HepG2 (cell line): Measurements from ENCODE around the gene PARP15. TPM values are rescaled to one million over a fixed set of nuclear protein-coding genes. Genes with fewer than 3 reads are reported as not detected.

ENCODE experiments used
- CENPBD1 ChIP-seq: sonication (generic); formaldehyde crosslinking; IDR thresholded peaks from 2 replicates; pipeline ENCODE4 v1.8.0; 2022; ENCODE audit warnings: missing genetic modification reagents, low read depth, mild to moderate bottlenecking, borderline replicate concordance
- FLYWCH1 ChIP-seq: sonication (generic); formaldehyde crosslinking; IDR thresholded peaks from 2 replicates; pipeline ENCODE4 v1.8.1; 2023; ENCODE audit warnings: mild to moderate bottlenecking, missing genetic modification reagents
- KDM5A ChIP-seq: fragments of 200-600 bp; sonication (generic); IDR thresholded peaks from 2 replicates; pipeline ENCODE4 v1.7.0; 2018; ENCODE audit warnings: antibody characterized with exemption, mild to moderate bottlenecking, low read length, borderline replicate concordance
- NFKBIZ ChIP-seq: IDR thresholded peaks from 2 replicates; pipeline ENCODE4 v1.6.1; 2018; ENCODE audit warnings: missing genetic modification reagents, missing compliant biosample characterization
- PRPF4 ChIP-seq: fragments of 200-400 bp; formaldehyde crosslinking; IDR thresholded peaks from 2 replicates; pipeline ENCODE4 v1.6.1; 2016; ENCODE audit warnings: low read length, low read depth; ENCODE audit not compliant: poor library complexity, severe bottlenecking
- REST ChIP-seq, 2 experiments: IDR thresholded peaks; 2 replicates each; pipeline ENCODE4 v1.6.1; 2011 to 2012; ENCODE audit warnings: low read length in 2 of 2, borderline replicate concordance in 1 of 2, low read depth in 1 of 2, mild to moderate bottlenecking in 1 of 2, moderate library complexity in 1 of 2
- SETDB1 ChIP-seq: sonication (generic); formaldehyde crosslinking; IDR thresholded peaks from 2 replicates; pipeline ENCODE4 v1.5.1; 2020; ENCODE audit warnings: missing genetic modification reagents, mild to moderate bottlenecking, borderline replicate concordance
- TCF12 ChIP-seq, 2 experiments: fragments of 450-650 bp in 1 of 2; sonication (generic) in 1 of 2; formaldehyde crosslinking in 1 of 2; IDR thresholded peaks; 2 replicates each; pipeline versions ENCODE4 v1.6.1 to v1.8.0; 2017 to 2022; ENCODE audit warnings: antibody characterized with exemption in 1 of 2, mild to moderate bottlenecking in 1 of 2, missing genetic modification reagents in 1 of 2, moderate library complexity in 1 of 2
- TSC22D2 ChIP-seq: sonication (generic); formaldehyde crosslinking; IDR thresholded peaks from 2 replicates; pipeline ENCODE4 v1.5.1; 2020; ENCODE audit warnings: missing genetic modification reagents, mild to moderate bottlenecking, borderline replicate concordance
- ZFP37 ChIP-seq: sonication (generic); formaldehyde crosslinking; IDR thresholded peaks from 2 replicates; pipeline ENCODE4 v1.4.0; 2020; ENCODE audit warnings: missing genetic modification reagents, borderline replicate concordance
- ZNF12 ChIP-seq: sonication (generic); formaldehyde crosslinking; IDR thresholded peaks from 2 replicates; pipeline ENCODE4 v1.5.0; 2020; ENCODE audit warnings: missing genetic modification reagents
- ZNF766 ChIP-seq: sonication (generic); formaldehyde crosslinking; IDR thresholded peaks from 2 replicates; pipeline ENCODE4 v1.5.0; 2020; ENCODE audit warnings: missing genetic modification reagents, borderline replicate concordance
- ZNF816 ChIP-seq: sonication (generic); formaldehyde crosslinking; IDR thresholded peaks from 2 replicates; pipeline ENCODE4 v1.8.0; 2022; ENCODE audit warnings: missing genetic modification reagents, mild to moderate bottlenecking, borderline replicate concordance
- polyA plus RNA-seq, 8 experiments: library from polyadenylated mRNA; depleted of rRNA in 3 of 8; stranded (reverse) in 7 of 8; unstranded in 1 of 8; fragments of >200 nt; fragmentation: Illumina TruSeq in 4 of 8; extraction: Trizol in 4 of 8; gene quantifications; 2 replicates each; pipeline versions ENCODE4 v1.2.1 to v1.2.3, GENCODE V29; 2011 to 2016; ENCODE audit warnings: low read depth in 4 of 8, missing spikeins in 1 of 8, mixed read lengths in 1 of 8; ENCODE audit not compliant: insufficient read depth in 1 of 8
- total RNA-seq, 5 experiments: library from RNA; depleted of rRNA; stranded (reverse); fragments of >200 nt; fragmentation: Illumina TruSeq; extraction: Trizol; gene quantifications; 2 replicates each; pipeline ENCODE4 v1.2.3, GENCODE V29; 2016; ENCODE audit warnings: low read depth in 1 of 5
- TF ChIP-seq, protein P1 (sequence below): sonication (generic); formaldehyde crosslinking; IDR thresholded peaks from 2 replicates; pipeline ENCODE4 v1.5.0; 2020; ENCODE audit warnings: mild to moderate bottlenecking, missing genetic modification reagents
- TF ChIP-seq, protein P2 (sequence below): sonication (generic); formaldehyde crosslinking; IDR thresholded peaks from 2 replicates; pipeline ENCODE4 v1.8.1; 2023; ENCODE audit warnings: mild to moderate bottlenecking, moderate library complexity, missing genetic modification reagents
- TF ChIP-seq, protein P3 (sequence below): fragments of 450-650 bp; IDR thresholded peaks from 2 replicates; pipeline ENCODE4 v1.6.1; 2017; ENCODE audit warnings: mild to moderate bottlenecking

PARP15 gene
- total and polyA plus RNA-seq, 2 of the 13 experiments (the other 11 are each of a cell fraction or from before 2014, with no cell fraction given) = 0.02 TPM; not detected in 1

- TF ChIP-seq, protein P1, sequence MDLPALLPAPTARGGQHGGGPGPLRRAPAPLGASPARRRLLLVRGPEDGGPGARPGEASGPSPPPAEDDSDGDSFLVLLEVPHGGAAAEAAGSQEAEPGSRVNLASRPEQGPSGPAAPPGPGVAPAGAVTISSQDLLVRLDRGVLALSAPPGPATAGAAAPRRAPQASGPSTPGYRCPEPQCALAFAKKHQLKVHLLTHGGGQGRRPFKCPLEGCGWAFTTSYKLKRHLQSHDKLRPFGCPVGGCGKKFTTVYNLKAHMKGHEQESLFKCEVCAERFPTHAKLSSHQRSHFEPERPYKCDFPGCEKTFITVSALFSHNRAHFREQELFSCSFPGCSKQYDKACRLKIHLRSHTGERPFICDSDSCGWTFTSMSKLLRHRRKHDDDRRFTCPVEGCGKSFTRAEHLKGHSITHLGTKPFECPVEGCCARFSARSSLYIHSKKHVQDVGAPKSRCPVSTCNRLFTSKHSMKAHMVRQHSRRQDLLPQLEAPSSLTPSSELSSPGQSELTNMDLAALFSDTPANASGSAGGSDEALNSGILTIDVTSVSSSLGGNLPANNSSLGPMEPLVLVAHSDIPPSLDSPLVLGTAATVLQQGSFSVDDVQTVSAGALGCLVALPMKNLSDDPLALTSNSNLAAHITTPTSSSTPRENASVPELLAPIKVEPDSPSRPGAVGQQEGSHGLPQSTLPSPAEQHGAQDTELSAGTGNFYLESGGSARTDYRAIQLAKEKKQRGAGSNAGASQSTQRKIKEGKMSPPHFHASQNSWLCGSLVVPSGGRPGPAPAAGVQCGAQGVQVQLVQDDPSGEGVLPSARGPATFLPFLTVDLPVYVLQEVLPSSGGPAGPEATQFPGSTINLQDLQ (CRISPR knock-in tag) = peak; percentile 89; the same call in 1 of the 2 replicates
- 0 out of 2 replicates have a peak, but pooled peaks have one; percentile 26 for TF ChIP-seq TSC22D2 (CRISPR knock-in tag)
- peak; percentile 82; the same call in 1 of the 2 replicates for TF ChIP-seq ZNF816 (CRISPR knock-in tag)
- no peak for TF ChIP-seq FLYWCH1 (CRISPR knock-in tag)
- peak; percentile 71 for TF ChIP-seq ZFP37 (CRISPR knock-in tag)
- TF ChIP-seq, protein P2, sequence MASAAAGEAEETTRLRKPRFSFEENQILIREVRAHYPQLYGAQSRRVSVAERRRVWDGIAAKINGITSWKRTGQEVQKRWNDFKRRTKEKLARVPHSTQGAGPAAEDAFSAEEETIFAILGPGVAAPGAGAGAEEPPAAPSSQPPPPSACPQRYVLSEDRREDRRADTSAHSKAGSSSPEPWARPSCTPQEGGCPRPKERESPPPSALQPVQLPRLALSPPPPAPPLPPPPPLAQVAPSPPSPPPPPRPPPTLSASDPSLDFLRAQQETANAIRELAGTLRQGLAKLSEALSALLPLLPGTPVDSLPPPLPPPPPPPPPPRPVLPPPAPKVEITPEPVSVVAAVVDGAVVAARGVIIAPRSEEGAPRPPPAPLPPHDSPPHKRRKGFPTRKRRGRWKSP (CRISPR knock-in tag) = peak; percentile 96
- 0 out of 2 replicates have a peak, but pooled peaks have one; percentile 31 for TF ChIP-seq KDM5A
- TF ChIP-seq CENPBD1 (CRISPR knock-in tag) = peak; percentile 69; the same call in 1 of the 2 replicates
- TF ChIP-seq REST (IDR thresholded peaks at IDR 0.05; ENCODE audit: borderline replicate concordance in 1 of 2, low read depth in 1 of 2, low read length in 2 of 2) = peak in 1 of 2 experiments; percentile 21; a peak in 1 of 4 replicates
- TF ChIP-seq SETDB1 (CRISPR knock-in tag) = no peak
- TF ChIP-seq, protein P3, sequence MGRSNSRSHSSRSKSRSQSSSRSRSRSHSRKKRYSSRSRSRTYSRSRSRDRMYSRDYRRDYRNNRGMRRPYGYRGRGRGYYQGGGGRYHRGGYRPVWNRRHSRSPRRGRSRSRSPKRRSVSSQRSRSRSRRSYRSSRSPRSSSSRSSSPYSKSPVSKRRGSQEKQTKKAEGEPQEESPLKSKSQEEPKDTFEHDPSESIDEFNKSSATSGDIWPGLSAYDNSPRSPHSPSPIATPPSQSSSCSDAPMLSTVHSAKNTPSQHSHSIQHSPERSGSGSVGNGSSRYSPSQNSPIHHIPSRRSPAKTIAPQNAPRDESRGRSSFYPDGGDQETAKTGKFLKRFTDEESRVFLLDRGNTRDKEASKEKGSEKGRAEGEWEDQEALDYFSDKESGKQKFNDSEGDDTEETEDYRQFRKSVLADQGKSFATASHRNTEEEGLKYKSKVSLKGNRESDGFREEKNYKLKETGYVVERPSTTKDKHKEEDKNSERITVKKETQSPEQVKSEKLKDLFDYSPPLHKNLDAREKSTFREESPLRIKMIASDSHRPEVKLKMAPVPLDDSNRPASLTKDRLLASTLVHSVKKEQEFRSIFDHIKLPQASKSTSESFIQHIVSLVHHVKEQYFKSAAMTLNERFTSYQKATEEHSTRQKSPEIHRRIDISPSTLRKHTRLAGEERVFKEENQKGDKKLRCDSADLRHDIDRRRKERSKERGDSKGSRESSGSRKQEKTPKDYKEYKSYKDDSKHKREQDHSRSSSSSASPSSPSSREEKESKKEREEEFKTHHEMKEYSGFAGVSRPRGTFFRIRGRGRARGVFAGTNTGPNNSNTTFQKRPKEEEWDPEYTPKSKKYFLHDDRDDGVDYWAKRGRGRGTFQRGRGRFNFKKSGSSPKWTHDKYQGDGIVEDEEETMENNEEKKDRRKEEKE = no peak
- no peak for TF ChIP-seq PRPF4
- no peak for TF ChIP-seq NFKBIZ (CRISPR knock-in tag)
- TF ChIP-seq TCF12 (IDR thresholded peaks at IDR 0.05) = no peak
- peak; percentile 72; the same call in 1 of the 2 replicates for TF ChIP-seq TCF12 (CRISPR knock-in tag; IDR thresholded peaks at IDR 0.05)
- peak; percentile 63; the same call in 1 of the 2 replicates for TF ChIP-seq ZNF766 (CRISPR knock-in tag)
- peak; percentile 73 for TF ChIP-seq ZNF12 (CRISPR knock-in tag)
Observed at GRCh38 chr3:122564155-122564912, 13.1 kb upstream of the PARP15 start, which contains the start of the genes DTX3L and PARP9 (continued).
